Measurements from ENCODE around the gene ALKBH8. TPM values are rescaled to one million over a fixed set of nuclear protein-coding genes. Genes with fewer than 3 reads are reported as not detected.
"Not testable (repeated sequence)": the region's sequence is repeated elsewhere in the genome, so short reads cannot be mapped to it uniquely, and the experiment has no call there.

The ALKBH8 gene
- total RNA-seq, 1 donor from 2014 or later: 13.0 TPM

DNA sequence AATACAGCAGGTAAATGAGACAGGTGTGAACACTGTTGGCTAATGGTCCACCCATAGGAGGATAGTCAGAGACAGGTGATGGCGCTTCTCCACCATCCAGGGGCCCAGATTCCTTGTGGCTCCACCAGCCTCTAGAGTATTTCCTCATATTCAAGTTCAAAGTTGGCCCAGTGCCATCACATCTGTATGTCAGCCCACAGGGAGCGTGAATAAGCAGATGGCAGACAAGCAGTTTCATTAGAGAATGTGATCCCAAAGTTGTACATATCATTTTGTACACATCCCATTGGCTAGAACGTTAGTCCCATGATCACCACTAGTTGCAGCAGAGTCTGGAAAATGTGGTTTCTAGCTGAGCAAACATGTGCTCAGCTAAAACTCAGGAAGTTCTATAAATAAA lies 96.9 kb downstream of the ALKBH8 start:
- Mint-ChIP-seq H3K4me1 (ENCODE audit: low read depth, unreplicated experiment) (no peaks in the 10 kb centered on the region), H3K9me3 (ENCODE audit: unreplicated experiment) (peaks cover 2% of the 10 kb centered on the region), H3K27ac (ENCODE audit: unreplicated experiment) (no peak overlapping the region), H3K27me3 (ENCODE audit: low read depth, unreplicated experiment) (peaks cover 8% of the 10 kb centered on the region), H3K36me3 (ENCODE audit: low read depth, unreplicated experiment) (no peaks in the 10 kb centered on the region), H3K4me3 (ENCODE audit: unreplicated experiment) (no peak overlapping the region)
- DNase-seq (ENCODE audit: low read depth): no peak
- no peak overlapping the region for H3K27ac ChIP-seq (ENCODE audit: low read depth, low read length)
- H2AFZ ChIP-seq (ENCODE audit: low read depth, low read length): no peak overlapping the region
- no peaks in the 10 kb centered on the region for H3K27me3 ChIP-seq (ENCODE audit: insufficient read depth, low read length)
- H3K79me2 ChIP-seq (ENCODE audit: insufficient read depth, low read length): no peaks in the 10 kb centered on the region
- no peaks in the 10 kb centered on the region for H4K20me1 ChIP-seq (ENCODE audit: insufficient read depth, low read length)
- H3K9me3 ChIP-seq (ENCODE audit: insufficient read depth, low read depth, low read length): no peaks in the 10 kb centered on the region
- FAIRE-seq: no peak
- H3K4me3 ChIP-seq (ENCODE audit: insufficient read depth, low read depth, low read length): no peak overlapping the region
- no peak overlapping the region for H3K9ac ChIP-seq (ENCODE audit: low read length)
- no peaks in the 10 kb centered on the region for H3K4me1 ChIP-seq (ENCODE audit: insufficient read depth, low read length)
- no peak overlapping the region for H3K4me2 ChIP-seq (ENCODE audit: low read length)
- no peak for TF ChIP-seq EZH2 (IDR thresholded peaks at IDR 0.05; ENCODE audit: insufficient read depth, low read length)
- TF ChIP-seq, protein P1, sequence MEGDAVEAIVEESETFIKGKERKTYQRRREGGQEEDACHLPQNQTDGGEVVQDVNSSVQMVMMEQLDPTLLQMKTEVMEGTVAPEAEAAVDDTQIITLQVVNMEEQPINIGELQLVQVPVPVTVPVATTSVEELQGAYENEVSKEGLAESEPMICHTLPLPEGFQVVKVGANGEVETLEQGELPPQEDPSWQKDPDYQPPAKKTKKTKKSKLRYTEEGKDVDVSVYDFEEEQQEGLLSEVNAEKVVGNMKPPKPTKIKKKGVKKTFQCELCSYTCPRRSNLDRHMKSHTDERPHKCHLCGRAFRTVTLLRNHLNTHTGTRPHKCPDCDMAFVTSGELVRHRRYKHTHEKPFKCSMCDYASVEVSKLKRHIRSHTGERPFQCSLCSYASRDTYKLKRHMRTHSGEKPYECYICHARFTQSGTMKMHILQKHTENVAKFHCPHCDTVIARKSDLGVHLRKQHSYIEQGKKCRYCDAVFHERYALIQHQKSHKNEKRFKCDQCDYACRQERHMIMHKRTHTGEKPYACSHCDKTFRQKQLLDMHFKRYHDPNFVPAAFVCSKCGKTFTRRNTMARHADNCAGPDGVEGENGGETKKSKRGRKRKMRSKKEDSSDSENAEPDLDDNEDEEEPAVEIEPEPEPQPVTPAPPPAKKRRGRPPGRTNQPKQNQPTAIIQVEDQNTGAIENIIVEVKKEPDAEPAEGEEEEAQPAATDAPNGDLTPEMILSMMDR (IDR thresholded peaks at IDR 0.05; ENCODE audit: insufficient read depth, low read depth, low read length): no peak
- H3K36me3 ChIP-seq (ENCODE audit: insufficient read depth, low read length): no peaks in the 10 kb centered on the region

- no peak for DNase-seq (ENCODE audit: low read depth)
- FAIRE-seq: no peak
- Mint-ChIP-seq H3K27ac (ENCODE audit: unreplicated experiment) (no peak overlapping the region), H3K4me3 (ENCODE audit: unreplicated experiment) (no peak overlapping the region), H3K36me3 (ENCODE audit: low read depth, unreplicated experiment) (no peaks in the 10 kb centered on the region), H3K27me3 (ENCODE audit: low read depth, unreplicated experiment) (peaks cover 16% of the 10 kb centered on the region), H3K4me1 (ENCODE audit: low read depth, unreplicated experiment) (no peaks in the 10 kb centered on the region), H3K9me3 (ENCODE audit: unreplicated experiment) (peaks cover 4% of the 10 kb centered on the region)
- H3K27ac ChIP-seq (ENCODE audit: low read depth, low read length): no peak overlapping the region
- no peaks in the 10 kb centered on the region for H3K4me1 ChIP-seq (ENCODE audit: insufficient read depth, low read length)
- no peak overlapping the region for H2AFZ ChIP-seq (ENCODE audit: low read depth, low read length)
- H4K20me1 ChIP-seq (ENCODE audit: insufficient read depth, low read length): no peaks in the 10 kb centered on the region
- H3K4me2 ChIP-seq (ENCODE audit: low read length): no peak overlapping the region
- H3K27me3 ChIP-seq (ENCODE audit: insufficient read depth, low read length): no peaks in the 10 kb centered on the region
- H3K9ac ChIP-seq (ENCODE audit: low read length): no peak overlapping the region
- no peaks in the 10 kb centered on the region for H3K36me3 ChIP-seq (ENCODE audit: insufficient read depth, low read length)
- TF ChIP-seq, protein P1 (IDR thresholded peaks at IDR 0.05; ENCODE audit: insufficient read depth, low read depth, low read length): no peak
- no peak for TF ChIP-seq EZH2 (IDR thresholded peaks at IDR 0.05; ENCODE audit: insufficient read depth, low read length)
- H3K9me3 ChIP-seq (ENCODE audit: insufficient read depth, low read depth, low read length): no peaks in the 10 kb centered on the region
- H3K79me2 ChIP-seq (ENCODE audit: insufficient read depth, low read length): no peaks in the 10 kb centered on the region
- H3K4me3 ChIP-seq (ENCODE audit: insufficient read depth, low read depth, low read length): no peak overlapping the region
These were observed 97.8 kb downstream of the ALKBH8 start for GRCh38 chr11:107467696-107468095.

- H3K9me3 Mint-ChIP-seq (ENCODE audit: unreplicated experiment): peaks cover 11% of the 10 kb centered on the region
- H3K27ac ChIP-seq (ENCODE audit: low read depth, low read length); H4K20me1 ChIP-seq (ENCODE audit: insufficient read depth, low read length); H3K9me3 ChIP-seq (ENCODE audit: insufficient read depth, low read depth, low read length); H3K4me1 ChIP-seq (ENCODE audit: insufficient read depth, low read length); H3K4me3 ChIP-seq (ENCODE audit: insufficient read depth, low read depth, low read length); FAIRE-seq; H3K27me3 ChIP-seq (ENCODE audit: insufficient read depth, low read length); H3K4me2 ChIP-seq (ENCODE audit: low read length); DNase-seq (ENCODE audit: low read depth); H2AFZ ChIP-seq (ENCODE audit: low read depth, low read length); H3K27ac Mint-ChIP-seq (ENCODE audit: unreplicated experiment); H3K36me3 ChIP-seq (ENCODE audit: insufficient read depth, low read length); H3K36me3 Mint-ChIP-seq (ENCODE audit: low read depth, unreplicated experiment); H3K9ac ChIP-seq (ENCODE audit: low read length); H3K4me3 Mint-ChIP-seq (ENCODE audit: unreplicated experiment); H3K79me2 ChIP-seq (ENCODE audit: insufficient read depth, low read length); H3K4me1 Mint-ChIP-seq (ENCODE audit: low read depth, unreplicated experiment): not testable (repeated sequence)
- H3K27me3 Mint-ChIP-seq (ENCODE audit: low read depth, unreplicated experiment): peaks cover 19% of the 10 kb centered on the region
These were observed 99.2 kb downstream of the ALKBH8 start for GRCh38 chr11:107466275-107466866.
